Measurements from ENCODE around the gene CCDC71L.

CCDC71L gene

GRCh38 chr7:106658316-106659165 is 2.4 kb downstream of the CCDC71L start:
- TF ChIP-seq SPI1 (IDR thresholded peaks at IDR 0.05; ENCODE audit: low read depth, low read length) = no peak
- no peak for TF ChIP-seq PAX5 (IDR thresholded peaks at IDR 0.05; ENCODE audit: insufficient read depth, low read length, severe bottlenecking)
- TF ChIP-seq POU2F2 (IDR thresholded peaks at IDR 0.05; ENCODE audit: low read depth, low read length) = no peak
- TF ChIP-seq POLR2AphosphoS5 (IDR thresholded peaks at IDR 0.05; ENCODE audit: low read depth, low read length) = no peak
- TF ChIP-seq TAF1 (IDR thresholded peaks at IDR 0.05; ENCODE audit: low read depth, low read length) = no peak
- no peak for TF ChIP-seq POLR2A (IDR thresholded peaks at IDR 0.05; ENCODE audit: low read depth, low read length)
- no peak for FAIRE-seq
- no peak for DNase-seq (ENCODE audit: insufficient read length, low spot score)

GRCh38 chr7:106657085-106657991 is 3.6 kb downstream of the CCDC71L start:
- TF ChIP-seq SPI1 (IDR thresholded peaks at IDR 0.05; ENCODE audit: low read depth, low read length) (no peak), POLR2AphosphoS5 (IDR thresholded peaks at IDR 0.05; ENCODE audit: low read depth, low read length) (no peak), TAF1 (IDR thresholded peaks at IDR 0.05; ENCODE audit: low read depth, low read length) (no peak), POU2F2 (IDR thresholded peaks at IDR 0.05; ENCODE audit: low read depth, low read length) (no peak), PAX5 (IDR thresholded peaks at IDR 0.05; ENCODE audit: insufficient read depth, low read length, severe bottlenecking) (no peak)
- no peak for DNase-seq (ENCODE audit: insufficient read length, low spot score)
- no peak for FAIRE-seq

GRCh38 chr7:106655703-106656498 is 5.1 kb downstream of the CCDC71L start:
- no peak for FAIRE-seq
- TF ChIP-seq TAF1 (IDR thresholded peaks at IDR 0.05; ENCODE audit: low read depth, low read length) (no peak), SPI1 (IDR thresholded peaks at IDR 0.05; ENCODE audit: low read depth, low read length) (no peak), PAX5 (IDR thresholded peaks at IDR 0.05; ENCODE audit: insufficient read depth, low read length, severe bottlenecking) (no peak), POLR2A (IDR thresholded peaks at IDR 0.05; ENCODE audit: low read depth, low read length) (no peak), POLR2AphosphoS5 (IDR thresholded peaks at IDR 0.05; ENCODE audit: low read depth, low read length) (no peak), POU2F2 (IDR thresholded peaks at IDR 0.05; ENCODE audit: low read depth, low read length) (no peak)
- no peak for DNase-seq (ENCODE audit: insufficient read length, low spot score)

GRCh38 chr7:106653488-106653887 is 7.5 kb downstream of the CCDC71L start:
- FAIRE-seq = no peak
- TF ChIP-seq PAX5 (IDR thresholded peaks at IDR 0.05; ENCODE audit: insufficient read depth, low read length, severe bottlenecking) (no peak), POU2F2 (IDR thresholded peaks at IDR 0.05; ENCODE audit: low read depth, low read length) (no peak), POLR2A (IDR thresholded peaks at IDR 0.05; ENCODE audit: low read depth, low read length) (no peak), TAF1 (IDR thresholded peaks at IDR 0.05; ENCODE audit: low read depth, low read length) (no peak), POLR2AphosphoS5 (IDR thresholded peaks at IDR 0.05; ENCODE audit: low read depth, low read length) (no peak), SPI1 (IDR thresholded peaks at IDR 0.05; ENCODE audit: low read depth, low read length) (no peak)
- no peak for DNase-seq (ENCODE audit: insufficient read length, low spot score)

GRCh38 chr7:106652909-106653308 is 8.0 kb downstream of the CCDC71L start:
- FAIRE-seq (no peak), DNase-seq (ENCODE audit: insufficient read length, low spot score) (no peak)
- TF ChIP-seq SPI1 (IDR thresholded peaks at IDR 0.05; ENCODE audit: low read depth, low read length) = no peak
- TF ChIP-seq PAX5 (IDR thresholded peaks at IDR 0.05; ENCODE audit: insufficient read depth, low read length, severe bottlenecking) = no peak
- no peak for TF ChIP-seq POLR2A (IDR thresholded peaks at IDR 0.05; ENCODE audit: low read depth, low read length)
- TF ChIP-seq POLR2AphosphoS5 (IDR thresholded peaks at IDR 0.05; ENCODE audit: low read depth, low read length) = no peak
- TF ChIP-seq TAF1 (IDR thresholded peaks at IDR 0.05; ENCODE audit: low read depth, low read length) = no peak
- no peak for TF ChIP-seq POU2F2 (IDR thresholded peaks at IDR 0.05; ENCODE audit: low read depth, low read length)

- DNase-seq (ENCODE audit: insufficient read length, low spot score) (no peak), FAIRE-seq (no peak)
- TF ChIP-seq POLR2AphosphoS5 (IDR thresholded peaks at IDR 0.05; ENCODE audit: low read depth, low read length) = no peak
- TF ChIP-seq POLR2A (IDR thresholded peaks at IDR 0.05; ENCODE audit: low read depth, low read length) = no peak
- TF ChIP-seq POU2F2 (IDR thresholded peaks at IDR 0.05; ENCODE audit: low read depth, low read length) = no peak
- TF ChIP-seq SPI1 (IDR thresholded peaks at IDR 0.05; ENCODE audit: low read depth, low read length) = no peak
- TF ChIP-seq TAF1 (IDR thresholded peaks at IDR 0.05; ENCODE audit: low read depth, low read length) = no peak
- no peak for TF ChIP-seq PAX5 (IDR thresholded peaks at IDR 0.05; ENCODE audit: insufficient read depth, low read length, severe bottlenecking)
Observed at GRCh38 chr7:106652092-106652491, 8.9 kb downstream of the CCDC71L start.

- DNase-seq (ENCODE audit: insufficient read length, low spot score) (no peak), FAIRE-seq (no peak)
- TF ChIP-seq TAF1 (IDR thresholded peaks at IDR 0.05; ENCODE audit: low read depth, low read length) (no peak), PAX5 (IDR thresholded peaks at IDR 0.05; ENCODE audit: insufficient read depth, low read length, severe bottlenecking) (no peak), POLR2AphosphoS5 (IDR thresholded peaks at IDR 0.05; ENCODE audit: low read depth, low read length) (no peak), POU2F2 (IDR thresholded peaks at IDR 0.05; ENCODE audit: low read depth, low read length) (no peak), POLR2A (IDR thresholded peaks at IDR 0.05; ENCODE audit: low read depth, low read length) (no peak), SPI1 (IDR thresholded peaks at IDR 0.05; ENCODE audit: low read depth, low read length) (no peak)
Observed at GRCh38 chr7:106646256-106646655, 14.7 kb downstream of the CCDC71L start.

- no peak for FAIRE-seq
- TF ChIP-seq TAF1 (IDR thresholded peaks at IDR 0.05; ENCODE audit: low read depth, low read length) (no peak), SPI1 (IDR thresholded peaks at IDR 0.05; ENCODE audit: low read depth, low read length) (peak; percentile 64)
- no peak for DNase-seq (ENCODE audit: insufficient read length, low spot score)
Observed at GRCh38 chr7:106644999-106645398, 16.0 kb downstream of the CCDC71L start.

All from GM12891 (cell line).